Colonic mucosa (tissue), 4 donors: ENCODE measurements around the gene PRDM4. TPM values are rescaled to one million over a fixed set of nuclear protein-coding genes. Genes with fewer than 3 reads are reported as not detected.

Experiments
- DNase-seq: peaks from one replicate; pipeline ENCODE4 v3.0.0-alpha.2; 2020
- H3K27ac ChIP-seq: fragments of 200-600 bp; one replicate; pipeline ENCODE4 v1.8.0; 2021
- H3K27me3 ChIP-seq: fragments of 200-600 bp; one replicate; pipeline ENCODE4 v1.8.0; 2021
- H3K36me3 ChIP-seq: fragments of 200-600 bp; one replicate; pipeline ENCODE4 v1.8.0; 2021
- H3K4me1 ChIP-seq: fragments of 200-600 bp; one replicate; pipeline ENCODE4 v1.8.0; 2021; ENCODE audit warnings: mild to moderate bottlenecking
- H3K4me3 ChIP-seq: fragments of 200-600 bp; one replicate; pipeline ENCODE4 v1.8.0; 2021
- H3K9ac ChIP-seq, 2 donors: one replicate each; pipeline ENCODE4 v1.7.0; 2013; ENCODE audit warnings: control low read depth in 2 of 2, low read depth in 2 of 2, low read length in 2 of 2
- H3K9me3 ChIP-seq: fragments of 200-600 bp; one replicate; pipeline ENCODE4 v1.8.0; 2021
- intact Hi-C: fragments of 100-400 bp; cut with DNase I; formaldehyde crosslinking; loops from one replicate; pipeline ENCODE4 v1.14.1; 2022
- total RNA-seq, 2 donors: library from RNA; stranded (reverse); fragmentation: NEBNext Ultra II Directional in 1 of 2; extraction: Animal tissue kit (Norgen Biotek cat#: 25700) in 1 of 2; gene quantifications; one replicate each; pipeline ENCODE4 v1.2.1, GENCODE V29; 2021
- TF ChIP-seq, protein P1 (sequence below): fragments of 200-600 bp; IDR thresholded peaks from one replicate; pipeline ENCODE4 v1.8.0; 2022; ENCODE audit warnings: antibody characterized with exemption, mild to moderate bottlenecking
- donor health status: healthy.
- donor health status: DM: no; HTN: no; CAD: no.
- donor health status: DM: no; HTN: no; CAD: no.

Gene PRDM4
- total RNA-seq, 2 donors from 2014 or later, result 32.7 to 36.1 TPM

- Histone ChIP-seq H3K4me3 (no peak overlapping the region), H3K36me3 (no peaks in the 10 kb centered on the region), H3K4me1 (no peaks in the 10 kb centered on the region), H3K9ac (no peak overlapping the region), H3K27ac (no peak overlapping the region), H3K27me3 (no peaks in the 10 kb centered on the region), H3K9me3 (no peaks in the 10 kb centered on the region)
- no peak for DNase-seq
- TF ChIP-seq, protein P1, sequence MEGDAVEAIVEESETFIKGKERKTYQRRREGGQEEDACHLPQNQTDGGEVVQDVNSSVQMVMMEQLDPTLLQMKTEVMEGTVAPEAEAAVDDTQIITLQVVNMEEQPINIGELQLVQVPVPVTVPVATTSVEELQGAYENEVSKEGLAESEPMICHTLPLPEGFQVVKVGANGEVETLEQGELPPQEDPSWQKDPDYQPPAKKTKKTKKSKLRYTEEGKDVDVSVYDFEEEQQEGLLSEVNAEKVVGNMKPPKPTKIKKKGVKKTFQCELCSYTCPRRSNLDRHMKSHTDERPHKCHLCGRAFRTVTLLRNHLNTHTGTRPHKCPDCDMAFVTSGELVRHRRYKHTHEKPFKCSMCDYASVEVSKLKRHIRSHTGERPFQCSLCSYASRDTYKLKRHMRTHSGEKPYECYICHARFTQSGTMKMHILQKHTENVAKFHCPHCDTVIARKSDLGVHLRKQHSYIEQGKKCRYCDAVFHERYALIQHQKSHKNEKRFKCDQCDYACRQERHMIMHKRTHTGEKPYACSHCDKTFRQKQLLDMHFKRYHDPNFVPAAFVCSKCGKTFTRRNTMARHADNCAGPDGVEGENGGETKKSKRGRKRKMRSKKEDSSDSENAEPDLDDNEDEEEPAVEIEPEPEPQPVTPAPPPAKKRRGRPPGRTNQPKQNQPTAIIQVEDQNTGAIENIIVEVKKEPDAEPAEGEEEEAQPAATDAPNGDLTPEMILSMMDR, result no peak
- intact Hi-C loops, result no loop called here
Observed at GRCh38 chr12:107801150-107801549, 40.2 kb upstream of the PRDM4 start.

- H3K9me3 ChIP-seq, result no peaks in the 10 kb centered on the region
- H3K4me3 ChIP-seq, result no peak overlapping the region
- TF ChIP-seq, protein P1, result no peak
- no peak overlapping the region for H3K9ac ChIP-seq
- H3K4me1 ChIP-seq, result no peaks in the 10 kb centered on the region
- no peaks in the 10 kb centered on the region for H3K27me3 ChIP-seq
- no peak for DNase-seq
- no peaks in the 10 kb centered on the region for H3K36me3 ChIP-seq
- H3K27ac ChIP-seq, result no peak overlapping the region
- intact Hi-C loops, result no loop called here
Observed at GRCh38 chr12:107798580-107798979, 37.6 kb upstream of the PRDM4 start.

- Histone ChIP-seq H3K9me3 (no peaks in the 10 kb centered on the region), H3K27me3 (no peaks in the 10 kb centered on the region), H3K4me3 (no peak overlapping the region), H3K36me3 (no peaks in the 10 kb centered on the region), H3K27ac (no peak overlapping the region), H3K9ac (no peak overlapping the region), H3K4me1 (no peaks in the 10 kb centered on the region)
- TF ChIP-seq, protein P1, result no peak
- intact Hi-C loops, result no loop called here
- no peak for DNase-seq
Observed at GRCh38 chr12:107794451-107794850, 33.5 kb upstream of the PRDM4 start.

DNA sequence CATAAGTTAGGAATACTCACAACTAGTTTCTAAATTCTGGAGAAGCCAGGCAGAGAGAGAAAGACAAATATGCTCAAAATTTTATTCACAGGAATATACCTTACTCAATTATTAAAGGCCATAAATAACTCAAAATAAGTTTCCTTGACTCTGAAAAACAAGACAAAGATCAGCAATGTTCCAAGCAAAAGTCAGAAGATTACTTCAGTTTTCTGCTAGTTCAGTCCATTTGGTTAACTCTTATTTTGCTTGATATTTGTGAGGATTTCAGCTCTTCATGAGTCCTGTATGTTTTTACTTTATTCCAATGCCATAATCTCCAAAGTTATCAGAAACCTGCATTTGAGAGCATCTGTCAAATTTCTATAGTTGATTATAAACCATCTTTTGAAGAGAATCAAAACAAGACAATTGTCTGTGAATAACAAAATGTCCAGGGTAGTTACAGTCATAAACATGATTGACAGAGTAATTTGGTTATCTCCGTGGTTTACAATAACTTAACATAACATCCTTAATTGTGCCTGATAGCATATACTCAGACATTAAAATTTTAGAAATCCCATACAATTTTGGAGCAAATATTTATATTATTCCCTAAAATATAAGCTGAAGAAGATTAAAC lies 30.6 kb upstream of the PRDM4 start:
- no peaks in the 10 kb centered on the region for H3K4me1 ChIP-seq
- no peak for DNase-seq

DNA sequence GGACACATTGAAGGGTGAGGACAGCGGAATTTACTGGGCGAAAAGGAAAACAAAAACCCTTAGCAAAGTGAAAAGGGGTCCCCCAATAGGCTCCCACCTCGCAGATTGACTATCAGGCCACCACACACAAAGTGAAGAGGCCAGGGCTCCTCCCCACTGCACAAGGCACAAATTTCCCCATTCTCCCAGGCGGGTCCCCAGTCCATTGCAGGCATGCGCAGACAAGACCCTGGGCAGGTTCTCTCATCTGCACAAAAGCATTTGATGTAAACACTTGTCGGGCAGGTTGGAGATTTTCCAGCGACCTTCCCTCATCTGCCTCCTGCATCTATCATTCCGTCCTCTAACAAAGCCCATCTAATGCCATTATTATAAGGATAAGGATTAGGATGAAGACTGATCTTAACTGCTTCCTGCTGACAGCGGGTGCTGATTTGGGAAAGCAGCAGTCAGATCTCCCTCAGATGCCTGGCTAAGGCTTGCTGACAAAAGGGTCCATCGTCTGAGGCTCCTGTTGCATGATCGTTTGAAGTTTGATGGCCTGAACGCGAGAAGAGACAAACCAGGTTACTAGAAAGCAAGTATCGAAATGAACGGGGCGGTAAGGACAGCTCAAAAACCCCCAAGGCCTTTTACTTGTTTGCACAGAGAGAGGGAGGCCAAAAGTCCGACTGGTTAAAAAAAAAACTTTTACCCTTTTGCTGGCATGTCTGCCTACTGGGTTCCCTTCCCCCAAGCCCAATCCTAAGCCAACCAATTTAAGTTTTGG lies 27.9 kb upstream of the PRDM4 start:
- Histone ChIP-seq H3K9ac (no peak overlapping the region), H3K27ac (no peak overlapping the region)
- intact Hi-C loops, result no loop called here

More for the DNA sequence above, 30.6 kb upstream of the PRDM4 start:
- H3K9ac ChIP-seq, result no peak overlapping the region
- H3K27me3 ChIP-seq, result no peaks in the 10 kb centered on the region
- H3K27ac ChIP-seq, result no peak overlapping the region
- TF ChIP-seq, protein P1, result no peak
- H3K4me3 ChIP-seq, result no peak overlapping the region
- H3K36me3 ChIP-seq, result no peaks in the 10 kb centered on the region
- intact Hi-C loops, result no loop called here
- no peaks in the 10 kb centered on the region for H3K9me3 ChIP-seq

More for the DNA sequence above, 27.9 kb upstream of the PRDM4 start:
- H3K4me1 ChIP-seq, result no peaks in the 10 kb centered on the region
- no peaks in the 10 kb centered on the region for H3K36me3 ChIP-seq
- no peaks in the 10 kb centered on the region for H3K9me3 ChIP-seq
- no peak overlapping the region for H3K4me3 ChIP-seq
- no peak for DNase-seq
- H3K27me3 ChIP-seq, result no peaks in the 10 kb centered on the region
- TF ChIP-seq, protein P1, result no peak
